Measurements from ENCODE around the gene NFATC1.

NFATC1 gene

GRCh38 chr18:79572093-79572780 is 176.5 kb downstream of the NFATC1 start:
- no peak for TF ChIP-seq ZNF8 (CRISPR knock-in tag; IDR thresholded peaks at IDR 0.05)
- TF ChIP-seq POU6F1 (CRISPR knock-in tag; IDR thresholded peaks at IDR 0.05; ENCODE audit: borderline replicate concordance, low read depth) = no peak
- TF ChIP-seq GLIS3 (CRISPR knock-in tag; IDR thresholded peaks at IDR 0.05) = no peak
- no peak for TF ChIP-seq ZFP30 (CRISPR knock-in tag; IDR thresholded peaks at IDR 0.05)
- no peak for TF ChIP-seq TSHZ2 (CRISPR knock-in tag; IDR thresholded peaks at IDR 0.05)
- TF ChIP-seq CSRNP3 (CRISPR knock-in tag; IDR thresholded peaks at IDR 0.05) = no peak
- TF ChIP-seq ISL1 (CRISPR knock-in tag; IDR thresholded peaks at IDR 0.05) = no peak
- TF ChIP-seq ZC3H10 (CRISPR knock-in tag; IDR thresholded peaks at IDR 0.05) = no peak
- TF ChIP-seq SNAI2 (CRISPR knock-in tag; IDR thresholded peaks at IDR 0.05) = no peak
- TF ChIP-seq ESRRG (CRISPR knock-in tag; IDR thresholded peaks at IDR 0.05) = no peak
- ATAC-seq = no peak

- ATAC-seq = no peak
These were observed 177.2 kb downstream of the NFATC1 start for GRCh38 chr18:79572848-79573451.

GRCh38 chr18:79573921-79574491 is 178.3 kb downstream of the NFATC1 start:
- ATAC-seq = no peak
- TF ChIP-seq PPARA (CRISPR knock-in tag; IDR thresholded peaks at IDR 0.05; ENCODE audit: borderline replicate concordance) (no peak), ZFP3 (CRISPR knock-in tag; IDR thresholded peaks at IDR 0.05) (no peak), TCF4 (CRISPR knock-in tag; IDR thresholded peaks at IDR 0.05; ENCODE audit: borderline replicate concordance) (no peak), ZNF565 (CRISPR knock-in tag; conservative IDR thresholded peaks at IDR 0.05; ENCODE audit: low read depth) (no peak), CSDC2 (CRISPR knock-in tag; IDR thresholded peaks at IDR 0.05) (no peak), RARB (CRISPR knock-in tag; IDR thresholded peaks at IDR 0.05) (no peak), SNAI2 (CRISPR knock-in tag; IDR thresholded peaks at IDR 0.05) (no peak)

More at GRCh38 chr18:79572848-79573451, 177.2 kb downstream of the NFATC1 start:
- no peak for TF ChIP-seq CREB5 (CRISPR knock-in tag; IDR thresholded peaks at IDR 0.05; ENCODE audit: low read depth)
- no peak for TF ChIP-seq GLIS3 (CRISPR knock-in tag; IDR thresholded peaks at IDR 0.05)
- TF ChIP-seq SNAI2 (CRISPR knock-in tag; IDR thresholded peaks at IDR 0.05) = no peak
- no peak for TF ChIP-seq CSRNP3 (CRISPR knock-in tag; IDR thresholded peaks at IDR 0.05)
- no peak for TF ChIP-seq RARB (CRISPR knock-in tag; IDR thresholded peaks at IDR 0.05)
- no peak for TF ChIP-seq OSR1 (CRISPR knock-in tag; IDR thresholded peaks at IDR 0.05)
- TF ChIP-seq ZFP3 (CRISPR knock-in tag; IDR thresholded peaks at IDR 0.05) = no peak
- no peak for TF ChIP-seq CSDC2 (CRISPR knock-in tag; IDR thresholded peaks at IDR 0.05)
- TF ChIP-seq TOX (CRISPR knock-in tag; IDR thresholded peaks at IDR 0.05; ENCODE audit: borderline replicate concordance) = no peak
- TF ChIP-seq ZC3H10 (CRISPR knock-in tag; IDR thresholded peaks at IDR 0.05) = no peak
